GM21515 (cell line): Measurements from ENCODE around the gene RBM27.
"Not testable (repeated sequence)": the region's sequence is repeated elsewhere in the genome, so short reads cannot be mapped to it uniquely, and the experiment has no call there.

ENCODE experiments used
- ATAC-seq: cut with Tn5 transposase; IDR thresholded peaks from one replicate; pipeline ENCODE4 v1.9.1; 2021; ENCODE audit not compliant: unreplicated experiment

RBM27 gene

GRCh38 chr5:146203011-146203871 is at the start of gene RBM27:
Gene RBM27 (plus strand): TSS chr5:146203605. CDS start chr5:146203766, 161 bp downstream.
- peak; percentile 100 for ATAC-seq

- ATAC-seq = no peak
These were observed 45.1 kb upstream of the RBM27 start for GRCh38 chr5:146158255-146158654.

- no peak for ATAC-seq
These were observed 39.0 kb upstream of the RBM27 start for GRCh38 chr5:146164382-146164781.

- no peak for ATAC-seq
These were observed 37.9 kb upstream of the RBM27 start for GRCh38 chr5:146165460-146165859.

- ATAC-seq = no peak
These were observed 37.5 kb upstream of the RBM27 start for GRCh38 chr5:146165903-146166302.

GRCh38 chr5:146169076-146169475 is 34.3 kb upstream of the RBM27 start:
- no peak for ATAC-seq

- peak; percentile 63 for ATAC-seq
These were observed 30.4 kb upstream of the RBM27 start for GRCh38 chr5:146173049-146173448.

GRCh38 chr5:146173597-146173996 is 29.8 kb upstream of the RBM27 start:
- ATAC-seq = peak; percentile 95

- ATAC-seq = no peak
These were observed 26.6 kb upstream of the RBM27 start for GRCh38 chr5:146176805-146177204.

- no peak for ATAC-seq
These were observed 23.7 kb upstream of the RBM27 start for GRCh38 chr5:146179696-146180095.

- ATAC-seq = not testable (repeated sequence)
These were observed 20.0 kb upstream of the RBM27 start for GRCh38 chr5:146183403-146183802.

GRCh38 chr5:146185161-146185560 is 18.2 kb upstream of the RBM27 start:
- no peak for ATAC-seq

- no peak for ATAC-seq
These were observed 15.0 kb upstream of the RBM27 start for GRCh38 chr5:146188358-146188757.

GRCh38 chr5:146192571-146193043 is 10.8 kb upstream of the RBM27 start:
- no peak for ATAC-seq

GRCh38 chr5:146193285-146193684 is 10.1 kb upstream of the RBM27 start:
- no peak for ATAC-seq

GRCh38 chr5:146194997-146195396 is 8.4 kb upstream of the RBM27 start:
- ATAC-seq = not testable (repeated sequence)

- ATAC-seq = no peak
These were observed 6.9 kb upstream of the RBM27 start for GRCh38 chr5:146196459-146197048.

GRCh38 chr5:146199176-146199815 is 4.1 kb upstream of the RBM27 start:
- ATAC-seq = no peak

- not testable (repeated sequence) for ATAC-seq
These were observed 1.6 kb upstream of the RBM27 start for GRCh38 chr5:146201795-146202194.

GRCh38 chr5:146203872-146204192 is 427 bp downstream of the RBM27 start:
- ATAC-seq = peak; percentile 4

GRCh38 chr5:146205499-146206202 is 2.2 kb downstream of the RBM27 start:
- ATAC-seq = no peak
